GM10248 (cell line): ENCODE results near the gene AFP.

ENCODE experiments used
- CTCF ChIA-PET: fragments of 300-600 bp; sonication (Branson Sonifier 250); formaldehyde crosslinking; extraction: SDS; loops from one replicate; lab custom pipeline; 2021; ENCODE audit warnings: antibody characterized with exemption; lab: Yijun Ruan, JAX
- POLR2A ChIA-PET: fragments of 350-650 bp; sonication (Branson Sonifier 250); formaldehyde crosslinking; extraction: SDS; loops from one replicate; lab custom pipeline; 2020; ENCODE audit warnings: antibody characterized with exemption; lab: Yijun Ruan, JAX
- DNase-seq: peaks from one replicate; pipeline ENCODE4 v3.0.0; 2012; ENCODE audit errors: extremely low spot score
- CTCF ChIP-seq: IDR thresholded peaks from 2 replicates; pipeline ENCODE4 v1.5.1; 2012; ENCODE audit warnings: mild to moderate bottlenecking, low read depth; ENCODE audit errors: extremely low read depth, missing control alignments, control extremely low read depth

The AFP gene

GRCh38 chr4:73446336-73446938 lies 10.4 kb downstream of the AFP start:
- TF ChIP-seq CTCF = peak; percentile 78
- POLR2A ChIA-PET = no interaction called here
- CTCF ChIA-PET = interaction anchor here (0.7 to 6.3 kb wide), 47 partner anchors 9 to 1120 kb away, joined by 3 to 55 read pairs (median 4); no protein-coding TSS in a partner anchor
- peak; percentile 48 for DNase-seq

GRCh38 chr4:73447671-73448070 lies 11.7 kb downstream of the AFP start:
- ChIA-PET POLR2A (no interaction called here), CTCF (interaction anchor here (1.1 to 6.3 kb wide), 4 partner anchors 15 to 781 kb away, joined by 3 to 55 read pairs (median 18); no protein-coding TSS in a partner anchor)
- TF ChIP-seq CTCF = no peak
- DNase-seq = no peak

- no peak for DNase-seq
- CTCF ChIA-PET = interaction anchor here (1.3 to 6.3 kb wide), 3 partner anchors 16 to 780 kb away, joined by 3 to 55 read pairs (median 34); no protein-coding TSS in a partner anchor
- POLR2A ChIA-PET = no interaction called here
- TF ChIP-seq CTCF = no peak
Observed at GRCh38 chr4:73448448-73449203, 12.6 kb downstream of the AFP start.

- DNase-seq = no peak
- ChIA-PET POLR2A (no interaction called here), CTCF (interaction anchor here (1.5 to 3.2 kb wide), 4 partner anchors 9 to 26 kb away, joined by 3 to 14 read pairs (median 6); no protein-coding TSS in a partner anchor)
- TF ChIP-seq CTCF = no peak
Observed at GRCh38 chr4:73450398-73451004, 14.5 kb downstream of the AFP start.

GRCh38 chr4:73451404-73451803 lies 15.4 kb downstream of the AFP start:
- ChIA-PET CTCF (interaction anchor here (0.9 to 3.2 kb wide), 4 partner anchors 13 to 110 kb away, joined by 3 to 14 read pairs (median 6); no protein-coding TSS in a partner anchor), POLR2A (no interaction called here)
- DNase-seq = no peak
- TF ChIP-seq CTCF = no peak

GRCh38 chr4:73451981-73452747 lies 16.1 kb downstream of the AFP start:
- no peak for DNase-seq
- ChIA-PET POLR2A (no interaction called here), CTCF (interaction anchor here (0.9 to 3.2 kb wide), 4 partner anchors 13 to 111 kb away, joined by 3 to 14 read pairs (median 6); no protein-coding TSS in a partner anchor)
- TF ChIP-seq CTCF = no peak
